ENCODE data around the gene CDK18.

The CDK18 gene

GRCh38 chr1:205522692-205523091, 18.2 kb downstream of the CDK18 start:
- Histone ChIP-seq H3K36me3 (ENCODE audit: control insufficient read depth, insufficient read depth, low read length) (no peaks in the 10 kb centered on the region), H3K9ac (ENCODE audit: low read length) (no peak overlapping the region), H3K4me3 (ENCODE audit: low read length) (no peak overlapping the region), H3K27me3 (ENCODE audit: control insufficient read depth, insufficient read depth, low read length) (no peaks in the 10 kb centered on the region), H3K9me3 (ENCODE audit: control insufficient read depth, low read length) (no peaks in the 10 kb centered on the region), H3K4me1 (ENCODE audit: control insufficient read depth, insufficient read depth, low read length) (no peaks in the 10 kb centered on the region)

GRCh38 chr1:205523261-205523890, 18.9 kb downstream of the CDK18 start:
- Histone ChIP-seq H3K36me3 (ENCODE audit: control insufficient read depth, insufficient read depth, low read length) (no peaks in the 10 kb centered on the region), H3K4me3 (ENCODE audit: low read length) (no peak overlapping the region), H3K4me1 (ENCODE audit: control insufficient read depth, insufficient read depth, low read length) (no peaks in the 10 kb centered on the region), H3K9ac (ENCODE audit: low read length) (no peak overlapping the region), H3K9me3 (ENCODE audit: control insufficient read depth, low read length) (no peaks in the 10 kb centered on the region), H3K27me3 (ENCODE audit: control insufficient read depth, insufficient read depth, low read length) (no peaks in the 10 kb centered on the region)

GRCh38 chr1:205523891-205524793, 19.7 kb downstream of the CDK18 start:
- Histone ChIP-seq H3K4me1 (ENCODE audit: control insufficient read depth, insufficient read depth, low read length) (peaks cover 3% of the 10 kb centered on the region), H3K9ac (ENCODE audit: low read length) (no peak overlapping the region), H3K27me3 (ENCODE audit: control insufficient read depth, insufficient read depth, low read length) (no peaks in the 10 kb centered on the region)

GRCh38 chr1:205524794-205525101, 20.3 kb downstream of the CDK18 start:
- H3K9ac ChIP-seq (ENCODE audit: low read length) = no peak overlapping the region
- H3K27me3 ChIP-seq (ENCODE audit: control insufficient read depth, insufficient read depth, low read length) = no peaks in the 10 kb centered on the region
- no peaks in the 10 kb centered on the region for H3K36me3 ChIP-seq (ENCODE audit: control insufficient read depth, insufficient read depth, low read length)
- H3K9me3 ChIP-seq (ENCODE audit: control insufficient read depth, low read length) = no peaks in the 10 kb centered on the region
- H3K4me3 ChIP-seq (ENCODE audit: low read length) = no peak overlapping the region
- peaks cover 6% of the 10 kb centered on the region for H3K4me1 ChIP-seq (ENCODE audit: control insufficient read depth, insufficient read depth, low read length)

More at GRCh38 chr1:205523891-205524793, 19.7 kb downstream of the CDK18 start:
- no peaks in the 10 kb centered on the region for H3K36me3 ChIP-seq (ENCODE audit: control insufficient read depth, insufficient read depth, low read length)
- no peak overlapping the region for H3K4me3 ChIP-seq (ENCODE audit: low read length)
- H3K9me3 ChIP-seq (ENCODE audit: control insufficient read depth, low read length) = no peaks in the 10 kb centered on the region

GRCh38 chr1:205525495-205526285, 21.2 kb downstream of the CDK18 start:
- H3K36me3 ChIP-seq (ENCODE audit: control insufficient read depth, insufficient read depth, low read length) = no peaks in the 10 kb centered on the region

GRCh38 chr1:205526431-205526830, 22.0 kb downstream of the CDK18 start:
- H3K4me1 ChIP-seq (ENCODE audit: control insufficient read depth, insufficient read depth, low read length) = peaks cover 6% of the 10 kb centered on the region
- H3K27me3 ChIP-seq (ENCODE audit: control insufficient read depth, insufficient read depth, low read length) = no peaks in the 10 kb centered on the region
- H3K9ac ChIP-seq (ENCODE audit: low read length) = no peak overlapping the region
- H3K4me3 ChIP-seq (ENCODE audit: low read length) = no peak overlapping the region
- no peaks in the 10 kb centered on the region for H3K9me3 ChIP-seq (ENCODE audit: control insufficient read depth, low read length)
- no peaks in the 10 kb centered on the region for H3K36me3 ChIP-seq (ENCODE audit: control insufficient read depth, insufficient read depth, low read length)

More at GRCh38 chr1:205525495-205526285, 21.2 kb downstream of the CDK18 start:
- Histone ChIP-seq H3K4me3 (ENCODE audit: low read length) (no peak overlapping the region), H3K9me3 (ENCODE audit: control insufficient read depth, low read length) (no peaks in the 10 kb centered on the region), H3K27me3 (ENCODE audit: control insufficient read depth, insufficient read depth, low read length) (no peaks in the 10 kb centered on the region), H3K9ac (ENCODE audit: low read length) (no peak overlapping the region), H3K4me1 (ENCODE audit: control insufficient read depth, insufficient read depth, low read length) (peaks cover 6% of the 10 kb centered on the region)

- Histone ChIP-seq H3K27me3 (ENCODE audit: control insufficient read depth, insufficient read depth, low read length) (no peaks in the 10 kb centered on the region), H3K4me1 (ENCODE audit: control insufficient read depth, insufficient read depth, low read length) (peaks cover 6% of the 10 kb centered on the region), H3K4me3 (ENCODE audit: low read length) (no peak overlapping the region), H3K9me3 (ENCODE audit: control insufficient read depth, low read length) (no peaks in the 10 kb centered on the region), H3K36me3 (ENCODE audit: control insufficient read depth, insufficient read depth, low read length) (no peaks in the 10 kb centered on the region), H3K9ac (ENCODE audit: low read length) (no peak overlapping the region)
These were observed 23.5 kb downstream of the CDK18 start for GRCh38 chr1:205527931-205528330.

- no peaks in the 10 kb centered on the region for H3K36me3 ChIP-seq (ENCODE audit: control insufficient read depth, insufficient read depth, low read length)
- H3K9ac ChIP-seq (ENCODE audit: low read length) = no peak overlapping the region
- no peaks in the 10 kb centered on the region for H3K9me3 ChIP-seq (ENCODE audit: control insufficient read depth, low read length)
- no peak overlapping the region for H3K4me3 ChIP-seq (ENCODE audit: low read length)
- peaks cover 6% of the 10 kb centered on the region for H3K4me1 ChIP-seq (ENCODE audit: control insufficient read depth, insufficient read depth, low read length)
- no peaks in the 10 kb centered on the region for H3K27me3 ChIP-seq (ENCODE audit: control insufficient read depth, insufficient read depth, low read length)
These were observed 24.0 kb downstream of the CDK18 start for GRCh38 chr1:205528446-205528886.

- peak overlapping the region; percentile 49 for H3K9ac ChIP-seq (ENCODE audit: low read length)
- H3K27me3 ChIP-seq (ENCODE audit: control insufficient read depth, insufficient read depth, low read length) = no peaks in the 10 kb centered on the region
- peak overlapping the region; percentile 27 for H3K4me3 ChIP-seq (ENCODE audit: low read length)
- H3K36me3 ChIP-seq (ENCODE audit: control insufficient read depth, insufficient read depth, low read length) = no peaks in the 10 kb centered on the region
- no peaks in the 10 kb centered on the region for H3K9me3 ChIP-seq (ENCODE audit: control insufficient read depth, low read length)
- H3K4me1 ChIP-seq (ENCODE audit: control insufficient read depth, insufficient read depth, low read length) = peaks cover 6% of the 10 kb centered on the region
These were observed 24.7 kb downstream of the CDK18 start for GRCh38 chr1:205528887-205529825.

GRCh38 chr1:205530116-205530515, 25.6 kb downstream of the CDK18 start:
- peaks cover 6% of the 10 kb centered on the region for H3K4me1 ChIP-seq (ENCODE audit: control insufficient read depth, insufficient read depth, low read length)
- no peak overlapping the region for H3K9ac ChIP-seq (ENCODE audit: low read length)
- H3K36me3 ChIP-seq (ENCODE audit: control insufficient read depth, insufficient read depth, low read length) = no peaks in the 10 kb centered on the region
- H3K27me3 ChIP-seq (ENCODE audit: control insufficient read depth, insufficient read depth, low read length) = no peaks in the 10 kb centered on the region
- H3K4me3 ChIP-seq (ENCODE audit: low read length) = no peak overlapping the region
- no peaks in the 10 kb centered on the region for H3K9me3 ChIP-seq (ENCODE audit: control insufficient read depth, low read length)

Data from mucosa of stomach (tissue), 1 donor.